Activated naive CD8-positive, alpha-beta T cell treated with anti-CD3 and anti-CD28 coated beads, Interleukin-2, amount 10 ng/mL, durations not matched to agents 7 days and 5 days (primary cell): ENCODE data around the gene POTEJ. TPM values are rescaled to one million over a fixed set of nuclear protein-coding genes. Genes with fewer than 3 reads are reported as not detected.
"Not testable (repeated sequence)": the region's sequence is repeated elsewhere in the genome, so short reads cannot be mapped to it uniquely, and the experiment has no call there.

Experiments
- ATAC-seq: fragments of 150-1000 bp; cut with Tn5 transposase; one replicate; pipeline ENCODE4 v1.10.0; 2021; ENCODE audit warnings: low read depth, moderate library complexity
- POLR2A ChIA-PET: fragments of 350-600 bp; sonication (Branson Sonifier 250); formaldehyde crosslinking; loops from one replicate; lab custom pipeline; 2021; ENCODE audit warnings: antibody characterized with exemption; lab: Charles Lee
- DNase-seq: peaks from one replicate; pipeline ENCODE4 v3.0.0; 2021
- H3K27ac Mint-ChIP-seq: one replicate; pipeline ENCODE4 v1.8.0; 2022; ENCODE audit warnings: mild to moderate bottlenecking, mixed read lengths
- H3K27me3 Mint-ChIP-seq: one replicate; pipeline ENCODE4 v1.8.0; 2022; ENCODE audit warnings: mild to moderate bottlenecking, moderate library complexity, mixed read lengths
- H3K36me3 Mint-ChIP-seq: one replicate; pipeline ENCODE4 v1.8.0; 2021; ENCODE audit warnings: mild to moderate bottlenecking, mixed read lengths
- H3K4me1 Mint-ChIP-seq: one replicate; pipeline ENCODE4 v1.8.0; 2021; ENCODE audit warnings: mixed read lengths
- H3K4me3 Mint-ChIP-seq: one replicate; pipeline ENCODE4 v1.8.0; 2022; ENCODE audit warnings: mild to moderate bottlenecking, moderate library complexity, mixed read lengths
- H3K9me3 Mint-ChIP-seq: one replicate; pipeline ENCODE4 v1.8.0; 2021; ENCODE audit warnings: mixed read lengths
- total RNA-seq, 2 experiments: library from RNA; stranded (reverse); gene quantifications; one replicate each; pipeline ENCODE4 v1.2.3, GENCODE V29; 2021

Gene POTEJ
- total RNA-seq, 2 experiments from 2014 or later = not detected

- H3K27ac Mint-ChIP-seq, H3K9me3 Mint-ChIP-seq, H3K4me3 Mint-ChIP-seq, ATAC-seq, H3K4me1 Mint-ChIP-seq, DNase-seq, POLR2A ChIA-PET, H3K27me3 Mint-ChIP-seq, H3K36me3 Mint-ChIP-seq: not testable (repeated sequence)
These were observed 18.3 kb upstream of the POTEJ start for GRCh38 chr2:130592791-130593414.

DNA sequence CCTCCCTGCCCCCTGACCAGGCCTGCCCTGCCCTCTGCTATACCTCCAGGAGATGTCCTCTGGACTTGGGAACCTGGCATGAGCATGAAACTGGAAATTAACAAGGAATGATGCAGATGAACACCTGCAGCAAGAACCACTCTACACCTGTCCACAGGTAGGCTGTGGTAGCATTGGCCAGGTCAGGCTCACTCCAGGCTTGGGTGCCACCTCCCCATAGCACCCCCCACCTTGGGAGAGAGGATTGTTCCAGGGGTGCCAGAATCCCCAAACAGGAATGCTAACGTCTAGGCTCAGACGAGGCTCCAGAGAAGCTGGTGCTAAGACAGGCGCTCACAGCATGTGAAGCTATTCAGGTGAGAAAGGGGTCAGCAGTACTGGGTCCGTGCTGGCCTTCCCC lies 17.2 kb upstream of the POTEJ start:
- H3K4me3 Mint-ChIP-seq, H3K9me3 Mint-ChIP-seq, ATAC-seq, H3K36me3 Mint-ChIP-seq, H3K4me1 Mint-ChIP-seq, POLR2A ChIA-PET, H3K27me3 Mint-ChIP-seq, DNase-seq, H3K27ac Mint-ChIP-seq: not testable (repeated sequence)

- H3K27me3 Mint-ChIP-seq, ATAC-seq, DNase-seq, H3K9me3 Mint-ChIP-seq, POLR2A ChIA-PET, H3K4me1 Mint-ChIP-seq, H3K4me3 Mint-ChIP-seq, H3K36me3 Mint-ChIP-seq, H3K27ac Mint-ChIP-seq: not testable (repeated sequence)
These were observed 14.5 kb upstream of the POTEJ start for GRCh38 chr2:130596757-130597156.

- DNase-seq, H3K27me3 Mint-ChIP-seq, H3K4me1 Mint-ChIP-seq, H3K9me3 Mint-ChIP-seq, ATAC-seq, H3K4me3 Mint-ChIP-seq, H3K27ac Mint-ChIP-seq, POLR2A ChIA-PET, H3K36me3 Mint-ChIP-seq: not testable (repeated sequence)
These were observed 13.2 kb upstream of the POTEJ start for GRCh38 chr2:130597994-130598393.

GRCh38 chr2:130598463-130598862 lies 12.8 kb upstream of the POTEJ start:
- H3K9me3 Mint-ChIP-seq, POLR2A ChIA-PET, H3K4me3 Mint-ChIP-seq, ATAC-seq, H3K27me3 Mint-ChIP-seq, H3K4me1 Mint-ChIP-seq, DNase-seq, H3K27ac Mint-ChIP-seq, H3K36me3 Mint-ChIP-seq: not testable (repeated sequence)

DNA sequence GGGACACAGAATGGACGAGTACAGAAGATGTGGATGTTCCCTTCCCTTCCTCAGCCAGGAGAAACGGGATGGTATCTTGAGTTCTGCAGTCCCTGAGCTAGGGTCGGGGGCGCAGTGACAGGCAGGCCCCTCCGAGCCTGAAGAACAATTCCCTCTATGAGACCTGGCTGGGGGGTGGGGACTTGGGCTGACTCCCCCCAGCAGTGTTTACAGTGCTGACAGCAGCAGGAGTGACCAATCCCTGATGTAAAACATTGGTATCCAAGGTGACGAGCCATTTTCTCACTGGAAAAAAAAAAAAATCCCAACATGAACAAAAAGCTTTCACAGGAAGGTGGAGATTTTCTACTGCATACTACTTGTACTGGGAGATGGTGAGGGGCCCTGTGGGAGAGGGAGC lies 11.8 kb upstream of the POTEJ start, which contains the start of gene CFC1:
CFC1 (minus strand) TSS at position 183 of the 400 bp plus-strand sequence. CDS start 288 bp downstream, outside the sequence.
- H3K9me3 Mint-ChIP-seq, H3K36me3 Mint-ChIP-seq, H3K27me3 Mint-ChIP-seq, ATAC-seq, H3K27ac Mint-ChIP-seq, H3K4me3 Mint-ChIP-seq, DNase-seq, H3K4me1 Mint-ChIP-seq, POLR2A ChIA-PET: not testable (repeated sequence)

DNA sequence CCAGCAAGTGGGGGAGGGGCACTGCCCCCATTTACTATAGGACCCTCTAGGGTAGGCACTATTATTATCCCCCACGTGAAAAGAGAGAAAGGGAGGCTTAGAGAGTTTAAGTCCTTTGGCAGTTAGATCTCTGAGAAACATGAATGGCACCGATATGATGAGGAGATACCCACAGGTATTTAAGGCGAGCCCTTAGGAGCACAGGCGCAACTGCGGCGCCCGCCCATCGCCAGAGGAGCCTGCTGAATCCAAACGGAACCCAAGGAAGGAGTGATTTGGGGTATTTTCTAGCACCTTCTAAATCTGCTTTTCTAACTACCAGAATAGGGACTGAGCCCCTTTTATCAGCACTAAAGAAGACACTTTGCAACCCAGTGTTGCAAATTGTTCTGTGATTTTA lies 11.3 kb upstream of the POTEJ start:
- POLR2A ChIA-PET, H3K4me1 Mint-ChIP-seq, ATAC-seq, H3K36me3 Mint-ChIP-seq, H3K27ac Mint-ChIP-seq, H3K4me3 Mint-ChIP-seq, H3K9me3 Mint-ChIP-seq, DNase-seq, H3K27me3 Mint-ChIP-seq: not testable (repeated sequence)

DNA sequence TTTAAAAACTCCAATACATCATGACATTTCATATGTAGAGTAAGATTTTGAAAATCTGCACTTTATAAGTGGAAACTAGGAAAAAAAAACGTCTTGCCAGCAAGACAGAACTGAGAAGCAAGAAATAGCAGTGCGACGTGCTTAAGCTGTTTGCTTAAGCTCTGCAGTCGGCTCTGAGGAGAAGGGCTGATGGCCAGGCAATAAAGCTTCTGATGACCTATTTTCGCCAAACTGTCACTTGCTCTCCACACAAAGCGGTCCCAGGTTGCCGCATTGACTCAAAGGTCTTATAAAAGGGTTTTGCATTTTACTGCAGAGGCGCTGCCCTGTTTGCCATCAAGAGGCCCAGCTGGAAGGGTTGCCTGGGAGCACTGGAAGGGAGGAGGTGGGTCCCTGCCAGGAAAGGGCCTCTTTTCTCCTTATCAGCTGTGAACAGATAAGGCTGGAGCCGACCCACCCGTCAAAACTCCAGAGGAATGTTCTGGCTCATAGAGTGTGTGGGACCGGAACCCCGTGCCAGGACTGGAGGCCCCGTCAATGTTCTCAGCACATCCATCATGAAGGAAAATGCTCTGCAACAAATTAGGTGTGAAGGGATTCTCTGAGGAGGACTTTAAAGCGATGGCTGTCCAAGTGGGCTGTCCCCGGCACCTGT lies 9.5 kb upstream of the POTEJ start:
- H3K27ac Mint-ChIP-seq, H3K9me3 Mint-ChIP-seq, H3K27me3 Mint-ChIP-seq, H3K4me3 Mint-ChIP-seq, DNase-seq, ATAC-seq, POLR2A ChIA-PET, H3K36me3 Mint-ChIP-seq, H3K4me1 Mint-ChIP-seq: not testable (repeated sequence)

- H3K9me3 Mint-ChIP-seq, H3K36me3 Mint-ChIP-seq, ATAC-seq, POLR2A ChIA-PET, H3K4me1 Mint-ChIP-seq, H3K27ac Mint-ChIP-seq, H3K4me3 Mint-ChIP-seq, H3K27me3 Mint-ChIP-seq, DNase-seq: not testable (repeated sequence)
These were observed 2.8 kb upstream of the POTEJ start for GRCh38 chr2:130608276-130609001.

DNA sequence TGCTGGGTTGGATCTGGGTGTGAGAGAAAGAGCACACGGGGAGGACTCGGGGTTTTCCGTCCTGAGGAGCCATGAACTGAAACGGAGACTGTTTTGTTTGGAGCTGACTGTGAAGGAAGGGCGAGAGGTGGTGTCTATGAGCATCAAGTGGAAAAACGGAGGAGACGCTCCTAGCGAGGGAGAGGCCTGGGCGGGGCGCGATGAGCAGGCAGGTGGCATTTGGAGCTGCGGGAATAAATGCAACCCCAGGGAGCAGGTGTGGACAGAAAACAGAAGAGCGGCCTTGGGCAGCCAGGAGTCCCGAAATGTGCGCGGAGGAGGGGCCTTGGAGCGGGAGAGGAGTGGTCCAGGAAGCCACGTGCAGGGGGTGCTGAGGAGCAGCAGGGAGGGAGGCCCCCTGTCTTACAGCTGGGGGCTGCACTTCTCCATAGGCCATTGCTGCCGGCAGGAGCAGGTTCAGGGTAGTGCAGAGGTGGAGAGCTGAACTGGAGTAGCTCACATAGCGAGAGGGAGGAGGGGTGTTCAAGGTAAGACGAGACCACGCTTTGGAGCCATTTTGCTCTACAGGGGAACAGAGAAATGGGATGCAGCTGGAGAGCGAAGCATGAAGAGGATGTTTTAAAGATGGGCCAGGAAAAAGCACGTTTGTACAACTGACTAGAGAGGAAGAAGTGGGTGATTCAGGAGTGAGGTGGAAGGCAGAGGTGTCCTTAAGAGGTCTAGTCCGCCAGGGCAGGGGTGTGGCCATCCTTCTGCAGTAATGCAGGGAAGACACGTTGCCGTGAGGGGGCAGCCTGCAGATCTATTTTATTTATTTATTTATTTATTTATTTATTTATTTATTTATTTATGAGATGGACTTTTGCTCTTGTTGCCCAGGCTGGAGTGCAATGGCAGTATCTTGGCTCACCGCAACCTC lies 2.0 kb upstream of the POTEJ start:
- DNase-seq, H3K4me3 Mint-ChIP-seq, H3K9me3 Mint-ChIP-seq, H3K27me3 Mint-ChIP-seq, H3K4me1 Mint-ChIP-seq, H3K36me3 Mint-ChIP-seq, H3K27ac Mint-ChIP-seq, ATAC-seq, POLR2A ChIA-PET: not testable (repeated sequence)

GRCh38 chr2:130610486-130610885 lies 754 bp upstream of the POTEJ start:
- POLR2A ChIA-PET, H3K4me1 Mint-ChIP-seq, ATAC-seq, H3K27ac Mint-ChIP-seq, H3K36me3 Mint-ChIP-seq, DNase-seq, H3K4me3 Mint-ChIP-seq, H3K9me3 Mint-ChIP-seq, H3K27me3 Mint-ChIP-seq: not testable (repeated sequence)

DNA sequence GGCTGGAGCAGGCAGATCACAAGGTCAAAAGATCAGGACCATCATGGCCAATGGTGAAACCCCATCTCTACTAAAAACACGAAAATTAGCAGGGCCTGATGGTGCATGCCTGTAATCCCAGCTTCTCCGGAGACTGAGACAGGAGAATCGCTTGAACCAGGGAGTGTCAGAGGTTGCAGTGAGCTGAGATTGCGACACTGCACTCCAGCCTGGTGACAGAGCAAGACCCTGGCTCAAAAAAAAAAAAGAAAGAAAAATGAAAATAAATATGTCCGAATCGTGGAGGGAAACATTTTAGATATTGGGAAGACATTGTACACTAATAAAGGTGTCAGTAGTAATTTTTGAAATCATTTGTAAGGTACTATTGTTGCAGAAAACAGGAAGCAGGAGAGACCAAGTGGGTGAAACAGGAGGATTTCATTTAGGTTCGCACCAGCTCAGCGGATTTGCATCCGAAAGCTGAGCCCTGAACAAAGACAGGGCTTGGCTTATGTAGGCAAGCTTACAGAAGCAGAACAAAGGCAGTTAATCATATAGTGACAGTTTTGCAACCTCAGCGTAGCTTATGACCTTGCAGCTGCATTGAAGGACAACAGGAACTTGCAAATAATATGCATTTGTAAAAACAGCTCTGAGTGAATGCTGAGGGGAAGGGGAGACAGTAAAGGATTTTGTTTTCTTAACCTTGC lies 17.7 kb downstream of the POTEJ start:
- H3K9me3 Mint-ChIP-seq, H3K27me3 Mint-ChIP-seq, H3K27ac Mint-ChIP-seq, POLR2A ChIA-PET, H3K36me3 Mint-ChIP-seq, DNase-seq, H3K4me3 Mint-ChIP-seq, ATAC-seq, H3K4me1 Mint-ChIP-seq: not testable (repeated sequence)

DNA sequence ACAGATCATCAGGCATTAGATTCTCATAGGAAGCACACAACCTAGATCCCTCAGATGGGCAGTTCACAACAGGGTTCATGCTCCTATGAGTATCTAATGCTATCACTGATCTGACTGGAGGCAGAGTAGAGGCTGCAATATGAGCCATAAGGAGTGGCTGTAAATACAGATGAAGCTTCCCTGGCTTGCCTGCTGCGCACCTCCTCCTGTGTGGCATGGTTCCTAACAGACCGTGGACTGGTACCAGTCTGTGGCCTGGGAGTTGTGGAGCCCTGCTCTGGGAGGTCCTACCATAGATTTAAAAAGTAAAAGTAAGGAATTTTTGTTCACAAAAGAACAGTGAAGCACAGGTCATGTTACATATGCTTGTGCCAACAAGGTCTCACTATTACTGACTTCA lies 27.7 kb downstream of the POTEJ start:
- H3K9me3 Mint-ChIP-seq, DNase-seq, POLR2A ChIA-PET, H3K27ac Mint-ChIP-seq, H3K36me3 Mint-ChIP-seq, H3K27me3 Mint-ChIP-seq, ATAC-seq, H3K4me3 Mint-ChIP-seq, H3K4me1 Mint-ChIP-seq: not testable (repeated sequence)
